NCI-H1694 treated with DMSO at 0.1 percent for 48 hours (cell line): ENCODE data around the gene TCAIM.
A peak's percentile ranks its signal among the peaks of the same experiment; 100 is the strongest.
"Not testable (repeated sequence)": the region's sequence is repeated elsewhere in the genome, so short reads cannot be mapped to it uniquely, and the experiment has no call there.

Source experiments
- DNase-seq: peaks from one replicate; lab custom pipeline; 2025; lab: John Stamatoyannopoulos, UW

The TCAIM gene

GRCh38 chr3:44343421-44343820 lies 4.9 kb downstream of the TCAIM start:
- DNase-seq: no peak

GRCh38 chr3:44346590-44346989 lies 8.0 kb downstream of the TCAIM start:
- DNase-seq: not testable (repeated sequence)

- no peak for DNase-seq
Measured at GRCh38 chr3:44348993-44349392, 10.4 kb downstream of the TCAIM start.

- no peak for DNase-seq
Measured at GRCh38 chr3:44353355-44353924, 14.9 kb downstream of the TCAIM start.

GRCh38 chr3:44355362-44356033 lies 16.9 kb downstream of the TCAIM start:
- DNase-seq: peak; percentile 1

- no peak for DNase-seq
Measured at GRCh38 chr3:44359146-44359751, 20.7 kb downstream of the TCAIM start.

GRCh38 chr3:44363591-44363990 lies 25.0 kb downstream of the TCAIM start:
- DNase-seq: no peak

- DNase-seq: no peak
Measured at GRCh38 chr3:44365952-44366351, 27.4 kb downstream of the TCAIM start.

- DNase-seq: no peak
Measured at GRCh38 chr3:44375450-44375849, 36.9 kb downstream of the TCAIM start.

- no peak for DNase-seq
Measured at GRCh38 chr3:44387404-44387803, 48.8 kb downstream of the TCAIM start.

GRCh38 chr3:44392489-44392888 lies 53.9 kb downstream of the TCAIM start:
- DNase-seq: no peak

GRCh38 chr3:44395714-44396113 lies 57.1 kb downstream of the TCAIM start:
- DNase-seq: no peak

GRCh38 chr3:44396200-44397171 lies 57.9 kb downstream of the TCAIM start:
- DNase-seq: no peak

GRCh38 chr3:44398271-44398670 lies 59.7 kb downstream of the TCAIM start:
- DNase-seq: not testable (repeated sequence)

- no peak for DNase-seq
Measured at GRCh38 chr3:44398853-44399252, 60.3 kb downstream of the TCAIM start.

GRCh38 chr3:44400771-44401170 lies 62.2 kb downstream of the TCAIM start:
- DNase-seq: no peak

GRCh38 chr3:44402548-44402947 lies 64.0 kb downstream of the TCAIM start:
- DNase-seq: no peak

GRCh38 chr3:44409640-44410410 lies 71.3 kb downstream of the TCAIM start:
- DNase-seq: no peak

- DNase-seq: no peak
Measured at GRCh38 chr3:44411031-44411645, 72.6 kb downstream of the TCAIM start.

GRCh38 chr3:44412365-44412764 lies 73.8 kb downstream of the TCAIM start:
- DNase-seq: no peak

GRCh38 chr3:44414517-44415090 lies 76.0 kb downstream of the TCAIM start:
- no peak for DNase-seq
